Measurements from ENCODE around the gene ADARB1. TPM values are rescaled to one million over a fixed set of nuclear protein-coding genes. Genes with fewer than 3 reads are reported as not detected.

The ADARB1 gene
- total and polyA plus RNA-seq, 2 of the 8 experiments (the other 6 are each of a cell fraction or from before 2014, with no cell fraction given): 4.7 to 14.9 TPM

- no peak for FAIRE-seq
- Histone ChIP-seq H2BK20ac (ENCODE audit: low read length) (no peak overlapping the region), H3K27me3 (replicated peaks in 1 of 4; ENCODE audit: control insufficient read depth in 3 of 4, extremely low read depth in 1 of 4, insufficient read depth in 3 of 4, low read length in 3 of 4) (no peaks in the 10 kb centered on the region), H3K36me3 (ENCODE audit: control insufficient read depth in 2 of 4, insufficient read depth in 4 of 4, low read length in 3 of 4) (peaks cover 15 to 40% (median 26%) of the 10 kb centered on the region in 4 experiments), H3K4ac (replicated peaks; ENCODE audit: insufficient read length, low read depth, low read length) (no peak overlapping the region), H3K23ac (ENCODE audit: insufficient read length) (no peak overlapping the region), H3K14ac (ENCODE audit: insufficient read length) (no peak overlapping the region), H2BK15ac (ENCODE audit: low read length) (no peak overlapping the region), H2BK5ac (ENCODE audit: low read depth, low read length) (no peak overlapping the region), H3K79me1 (ENCODE audit: low read depth, low read length) (no peaks in the 10 kb centered on the region), H4K5ac (ENCODE audit: insufficient read length, low read depth, low read length) (no peak overlapping the region), H4K8ac (ENCODE audit: extremely low read depth, insufficient read depth, low read length) (no peak overlapping the region), H2AK5ac (ENCODE audit: low read depth, low read length) (no peak overlapping the region), H3K56ac (replicated peaks; ENCODE audit: insufficient read length, low read depth, low read length) (no peak overlapping the region), H2BK120ac (replicated peaks; ENCODE audit: low read depth, low read length) (no peak overlapping the region), H2AFZ (ENCODE audit: low read length) (no peak overlapping the region), H4K20me1 (replicated peaks in 1 of 2; ENCODE audit: control insufficient read depth in 1 of 2, insufficient read depth in 2 of 2, low read length in 2 of 2) (peaks cover 0 to 6% of the 10 kb centered on the region in 2 experiments), H3K4me2 (ENCODE audit: insufficient read depth in 1 of 2, low read depth in 2 of 2, low read length in 2 of 2) (no peak overlapping the region), H3K27ac (ENCODE audit: low read depth, low read length) (no peak overlapping the region), H3K9ac (replicated peaks in 1 of 4; ENCODE audit: extremely low read depth in 1 of 4, low read depth in 3 of 4, low read length in 3 of 4) (no peak overlapping the region), H3K9me3 (ENCODE audit: insufficient read depth in 2 of 2, low read depth in 1 of 2, low read length in 1 of 2) (peaks cover 0 to 4% of the 10 kb centered on the region in 2 experiments; a peak in 1 of 4 replicates), H3K4me1 (replicated peaks in 1 of 4; ENCODE audit: control insufficient read depth in 3 of 4, insufficient read depth in 4 of 4, low read length in 3 of 4) (no peaks in the 10 kb centered on the region), H3K23me2 (ENCODE audit: low read depth, low read length) (no peaks in the 10 kb centered on the region), H2BK12ac (ENCODE audit: low read depth, low read length) (no peak overlapping the region), H3K4me3 (ENCODE audit: extremely low read depth in 1 of 4, insufficient read depth in 2 of 4, low read depth in 3 of 4, low read length in 4 of 4) (no peak overlapping the region), H3K18ac (ENCODE audit: extremely low read depth, low read length) (no peak overlapping the region), H3K79me2 (ENCODE audit: control insufficient read depth in 1 of 2, insufficient read depth in 2 of 2, low read length in 2 of 2) (peaks cover 0 to 31% of the 10 kb centered on the region in 2 experiments; a peak in 2 of 4 replicates), H4K91ac (replicated peaks; ENCODE audit: insufficient read length, low read length) (no peak overlapping the region)
- TF ChIP-seq KDM5A (IDR thresholded peaks at IDR 0.05; ENCODE audit: low read length): no peak
- TF ChIP-seq RFX5 (IDR thresholded peaks at IDR 0.05; ENCODE audit: borderline replicate concordance, low read depth, low read length): no peak
- TF ChIP-seq HDAC6 (IDR thresholded peaks at IDR 0.05; ENCODE audit: low read depth, low read length): no peak
- TF ChIP-seq BRCA1 (IDR thresholded peaks at IDR 0.05; ENCODE audit: low read depth, low read length): no peak
- no peak for TF ChIP-seq GTF2F1 (IDR thresholded peaks at IDR 0.05; ENCODE audit: borderline replicate concordance, low read depth, low read length)
- TF ChIP-seq RNF2 (IDR thresholded peaks at IDR 0.05; ENCODE audit: borderline replicate concordance, low read depth, low read length, missing control alignments, poor library complexity, severe bottlenecking): no peak
- no peak for TF ChIP-seq MAX (IDR thresholded peaks at IDR 0.05)
- TF ChIP-seq EP300 (IDR thresholded peaks at IDR 0.05; ENCODE audit: borderline replicate concordance in 1 of 2, low read depth in 2 of 2, low read length in 2 of 2): no peak
- TF ChIP-seq ASH2L (IDR thresholded peaks at IDR 0.05; ENCODE audit: low read length): no peak
- DNase-seq (ENCODE audit: low read depth in 1 of 2, low spot score in 2 of 2): no peak
- ChIA-PET POLR2A (ENCODE audit: partially characterized antibody) (interaction anchor here (1.6 kb wide), 1 partner anchor 11 kb away, joined by 7 read pairs; no protein-coding TSS in a partner anchor), CTCF (ENCODE audit: partially characterized antibody) (interaction anchor here (0.7 to 3.3 kb wide), 9 partner anchors 8 to 159 kb away, joined by 3 to 19 read pairs (median 3); no protein-coding TSS in a partner anchor)
- whole genome bisulfite sequencing, 2 experiments (ENCODE audit: extremely low coverage in 1 of 2, insufficient coverage in 1 of 2, insufficient read length in 1 of 2, insufficient replicate concordance in 2 of 2, low coverage in 1 of 2, low lambda C conversion rate in 2 of 2, missing lambda C conversion rate in 1 of 2): 94% methylated on average over 13 of the region's 13 CpGs; no CpG with 5 or more reads in 1 of the 2 experiments
These were observed 195.5 kb downstream of the ADARB1 start for GRCh38 chr21:45269861-45270260.

Measured in H1 (cell line).